Placental pericyte (primary cell): ENCODE results near the gene RGS7. TPM values are rescaled to one million over a fixed set of nuclear protein-coding genes. Genes with fewer than 3 reads are reported as not detected.

Source experiments
- small RNA-seq: library from RNA; depleted of rRNA; stranded (forward); fragments of <200 nt; gene quantifications from one replicate; pipeline ENCODE3, GENCODE V24; 2012; ENCODE audit warnings: low replicate concordance
- total RNA-seq: library from RNA; depleted of rRNA; stranded (reverse); fragments of >200 nt; gene quantifications from 2 replicates; pipeline ENCODE4 v1.2.3, GENCODE V29; 2012

RGS7 gene
- total RNA-seq: 0.29 TPM in 1 of 2 replicates, not detected in the other

DNA sequence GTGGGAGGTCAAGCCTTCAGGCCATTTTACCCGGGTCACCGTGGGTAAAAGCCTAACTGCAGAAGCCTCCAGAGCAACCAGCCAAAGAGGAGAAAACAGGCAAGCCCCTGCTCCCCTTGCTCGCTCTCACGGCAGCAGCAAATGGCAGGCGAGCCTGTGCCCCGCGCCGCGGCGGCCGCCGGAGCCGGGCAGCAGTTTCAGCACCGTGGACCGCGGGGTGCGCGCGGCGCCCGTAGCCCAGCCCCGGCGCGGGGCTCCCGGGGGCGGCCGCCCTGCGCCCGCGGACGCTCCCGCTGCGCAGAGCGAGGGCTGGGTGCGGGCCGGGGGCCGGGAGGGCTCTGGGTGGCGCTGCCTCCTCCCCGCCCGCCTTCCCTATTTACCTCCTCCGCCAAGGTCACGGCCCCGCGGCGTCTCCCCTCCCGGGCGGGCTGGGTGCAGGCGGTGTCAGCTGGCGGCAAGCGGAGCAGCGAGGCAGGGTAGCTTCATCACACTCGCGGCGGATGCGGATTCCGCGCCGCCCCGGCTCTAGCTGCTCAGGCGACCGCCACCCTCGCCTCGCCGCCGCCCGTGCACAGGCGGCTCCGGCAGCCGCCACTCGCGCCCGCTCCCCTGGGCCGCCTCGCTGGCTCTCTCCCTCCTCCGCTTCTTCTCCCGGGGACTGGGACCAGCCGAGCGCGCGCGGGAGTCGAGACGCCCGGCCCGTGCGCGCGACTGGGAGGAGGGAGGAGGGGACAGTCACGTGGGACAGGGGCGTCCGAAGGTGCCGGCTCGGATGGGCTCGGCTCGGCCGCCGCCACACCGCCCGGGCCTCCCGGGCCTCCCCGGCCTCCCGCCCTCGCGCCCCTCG is at the start of gene RGS7:
Gene RGS7 (minus strand): TSS at position 687 of the 847 bp plus-strand sequence.

Small RNA genes lying within 50 kb of the gene (small RNA-seq; reads per million reads assigned to genes)
- gene MIR3123: not detected

Other genes with a start within 250 kb of the RGS7 start
- gene FH, start 162.6 kb upstream of the RGS7 start, total RNA-seq: 62.6 and 113 TPM in 2 replicates
- 0.14 TPM in 1 of 2 replicates, not detected in the other for gene KMO, start 175.2 kb upstream of the RGS7 start, total RNA-seq